ENCODE data around the gene C2orf66.

Gene C2orf66

GRCh38 chr2:196758474-196759377 is 50.4 kb downstream of the C2orf66 start:
- no peak for DNase-seq
